Tibial nerve (tissue), 4 donors: Measurements from ENCODE around the gene ITIH2.

Experiments used
- CTCF ChIP-seq, 5 experiments: fragments of 200-600 bp in 3 of 5; fragments of 450-650 bp in 2 of 5; sonication (generic) in 3 of 5; IDR thresholded peaks; one replicate each; pipeline ENCODE4 v1.5.1; 2016 to 2019; ENCODE audit warnings: antibody characterized with exemption in 5 of 5, mild to moderate bottlenecking in 3 of 5, moderate library complexity in 2 of 5
- EP300 ChIP-seq, 2 donors: sonication (generic); formaldehyde crosslinking; IDR thresholded peaks; one replicate each; pipeline ENCODE4 v1.6.1; 2017; ENCODE audit warnings: antibody characterized with exemption in 2 of 2, mild to moderate bottlenecking in 1 of 2
- POLR2A ChIP-seq, 2 donors: fragments of 450-650 bp; IDR thresholded peaks; one replicate each; pipeline ENCODE4 v1.6.1; 2017; ENCODE audit warnings: antibody characterized with exemption in 2 of 2, mild to moderate bottlenecking in 2 of 2, moderate library complexity in 2 of 2

- no peak for TF ChIP-seq CTCF (IDR thresholded peaks at IDR 0.05)
- no peak for TF ChIP-seq POLR2A (IDR thresholded peaks at IDR 0.05)
- no peak for TF ChIP-seq EP300 (IDR thresholded peaks at IDR 0.05)
Measured at GRCh38 chr10:7715515-7715914, 12.4 kb downstream of the ITIH2 start.
